T1000 (cell line): ENCODE data around the gene ADAM12.
"Not testable (repeated sequence)": the region's sequence is repeated elsewhere in the genome, so short reads cannot be mapped to it uniquely, and the experiment has no call there.

ENCODE experiments used
- DNase-seq: peaks from one replicate; lab custom pipeline; 2025; ENCODE audit warnings: mixed read lengths; lab: John Stamatoyannopoulos, UW

The ADAM12 gene

DNA sequence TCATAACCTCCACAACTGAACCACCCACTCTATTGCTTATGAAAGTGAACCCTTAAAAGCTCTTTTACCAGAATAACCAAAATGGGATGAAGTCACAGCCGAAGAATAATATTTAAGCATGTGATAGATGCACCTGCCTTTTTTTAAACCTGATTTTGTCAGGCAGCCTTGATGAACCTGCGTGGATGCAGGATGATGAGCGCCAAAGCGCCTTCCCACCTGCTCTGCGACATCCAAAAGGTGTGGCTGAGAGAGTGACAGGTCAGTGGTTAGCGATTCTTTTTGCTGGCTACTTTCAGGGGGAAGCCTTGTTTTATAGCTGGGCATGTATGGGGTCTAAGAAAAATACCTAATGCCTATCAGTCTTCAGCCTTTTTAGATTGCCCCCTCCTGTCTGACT lies 334.1 kb downstream of the ADAM12 start:
- no peak for DNase-seq

- DNase-seq = no peak
These were observed 336.1 kb downstream of the ADAM12 start for GRCh38 chr10:126052171-126052570.

DNA sequence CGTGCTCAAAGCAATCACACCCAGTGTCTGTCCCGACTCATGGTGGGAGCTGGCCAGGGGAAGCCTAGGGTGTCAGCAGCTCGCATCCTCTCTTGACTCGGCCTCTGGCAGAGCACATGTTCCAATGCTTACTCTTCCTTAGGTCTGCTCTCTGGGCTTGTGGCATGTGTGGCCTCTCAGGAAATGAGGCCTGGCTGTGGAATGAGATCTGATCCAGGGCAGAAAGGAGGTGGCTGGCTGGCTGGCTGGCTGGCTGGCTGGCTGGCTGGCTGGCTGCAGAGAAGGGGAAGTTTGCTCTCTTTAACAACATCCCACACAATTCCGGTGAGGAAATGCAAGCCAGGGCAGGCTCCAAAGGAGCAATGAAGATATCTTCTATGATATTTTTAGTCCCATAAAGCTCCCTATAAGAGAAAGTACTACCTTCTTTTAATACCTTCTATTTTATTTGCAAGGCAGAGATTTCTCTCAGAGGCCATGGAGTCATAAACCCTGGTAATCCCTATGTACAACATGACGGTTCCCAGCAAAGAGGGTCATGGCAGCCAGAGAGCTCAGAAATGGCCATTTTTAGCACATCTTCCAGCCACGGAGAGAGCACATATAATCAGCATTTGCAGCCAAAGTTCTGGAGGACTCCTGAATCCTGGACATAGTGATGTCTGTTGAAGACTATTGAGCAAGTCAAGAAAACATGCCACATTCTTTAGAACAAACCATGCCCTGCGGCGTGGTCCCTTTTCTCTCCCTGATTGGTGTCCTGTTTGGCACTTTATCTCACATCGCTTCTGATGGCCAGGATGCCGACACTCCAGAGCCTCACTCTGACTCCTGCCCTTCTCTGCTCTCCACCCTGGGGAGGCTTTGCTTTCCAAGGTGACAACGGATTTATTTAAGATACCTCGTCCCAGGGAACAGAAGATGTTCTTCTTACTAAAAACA lies 338.2 kb downstream of the ADAM12 start:
- DNase-seq = no peak

- DNase-seq = not testable (repeated sequence)
These were observed 340.5 kb downstream of the ADAM12 start for GRCh38 chr10:126047749-126048148.

- no peak for DNase-seq
These were observed 341.4 kb downstream of the ADAM12 start for GRCh38 chr10:126046831-126047230.

DNA sequence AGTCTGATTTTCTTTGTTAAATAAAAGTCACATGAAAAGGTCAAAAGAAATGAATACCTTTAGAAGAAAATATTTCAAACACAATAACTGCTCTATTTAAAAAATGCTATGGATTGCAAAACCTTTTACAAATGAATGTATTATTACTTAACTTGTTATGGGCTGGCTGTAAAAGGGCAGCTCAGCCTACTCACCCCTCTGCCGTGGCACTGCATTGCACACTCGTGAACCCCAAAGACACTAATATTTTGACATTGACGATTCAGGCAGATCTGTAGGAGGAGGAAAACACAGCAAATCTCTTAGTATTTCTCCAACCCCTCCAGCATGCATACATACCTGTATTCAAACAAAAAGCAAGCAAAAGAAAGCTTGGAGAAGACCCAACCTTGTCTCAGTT lies 342.4 kb downstream of the ADAM12 start:
- no peak for DNase-seq

DNA sequence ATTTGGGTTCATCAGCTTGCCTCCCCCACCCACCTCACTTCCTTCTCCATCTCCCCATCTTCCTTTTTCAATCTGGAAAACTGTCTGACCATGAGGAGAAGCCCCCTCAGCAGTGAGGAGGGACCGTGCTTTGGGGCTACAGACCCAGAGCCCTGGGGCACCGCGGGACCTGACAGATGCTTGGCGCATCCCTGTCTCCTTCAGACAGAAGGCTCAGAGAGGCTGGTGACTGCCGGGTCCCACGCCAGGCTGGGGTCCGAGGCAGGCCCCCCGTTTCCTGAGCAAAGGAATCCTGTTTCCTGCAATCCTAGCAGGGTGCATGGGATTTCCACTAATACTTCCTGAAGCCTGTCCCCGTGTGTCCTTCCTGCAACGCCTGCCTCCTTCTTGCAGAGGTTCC lies 344.9 kb downstream of the ADAM12 start:
- DNase-seq = no peak

- no peak for DNase-seq
These were observed 345.4 kb downstream of the ADAM12 start for GRCh38 chr10:126042906-126043305.

- DNase-seq = no peak
These were observed 345.9 kb downstream of the ADAM12 start for GRCh38 chr10:126042354-126042753.

GRCh38 chr10:126041804-126042231 lies 346.5 kb downstream of the ADAM12 start:
- DNase-seq = no peak

DNA sequence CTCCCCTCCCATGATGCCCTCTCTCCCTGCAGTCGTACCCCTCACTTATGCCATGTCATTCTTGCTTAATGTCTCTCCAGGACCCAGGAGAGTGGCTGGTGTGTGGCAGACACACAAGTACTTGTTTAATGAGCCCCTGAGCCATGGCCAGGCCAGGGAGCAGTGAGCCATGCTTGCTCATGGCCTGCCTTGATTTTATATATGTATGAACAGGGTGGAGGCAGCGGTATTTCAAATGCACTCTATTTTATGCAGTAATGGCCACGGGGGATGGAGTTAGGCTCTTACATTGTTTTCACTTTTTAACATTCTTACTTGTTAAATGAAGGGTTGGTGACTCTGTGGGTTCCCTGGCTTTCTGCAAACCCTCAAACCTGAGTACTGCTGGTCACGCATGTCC lies 347.2 kb downstream of the ADAM12 start:
- no peak for DNase-seq

DNA sequence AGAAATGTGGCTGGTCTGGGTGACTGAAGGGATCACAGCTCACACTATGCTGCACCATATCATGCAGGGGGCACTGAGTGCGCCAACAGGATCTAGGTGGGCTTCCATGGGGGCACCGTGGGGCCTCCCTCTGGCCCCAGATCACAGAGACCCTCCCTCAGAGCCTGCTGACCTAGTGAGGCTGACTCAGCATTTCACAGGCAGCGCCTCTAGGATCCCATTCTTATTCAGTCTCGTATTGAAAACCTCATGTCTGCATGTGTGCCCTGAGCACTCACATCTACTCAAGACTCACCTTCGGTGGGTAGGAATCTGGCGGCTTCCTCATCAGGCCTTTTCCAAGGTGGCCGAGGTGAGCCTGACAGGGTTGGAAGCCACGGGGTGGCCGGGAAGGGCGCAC lies 350.3 kb downstream of the ADAM12 start:
- no peak for DNase-seq

DNA sequence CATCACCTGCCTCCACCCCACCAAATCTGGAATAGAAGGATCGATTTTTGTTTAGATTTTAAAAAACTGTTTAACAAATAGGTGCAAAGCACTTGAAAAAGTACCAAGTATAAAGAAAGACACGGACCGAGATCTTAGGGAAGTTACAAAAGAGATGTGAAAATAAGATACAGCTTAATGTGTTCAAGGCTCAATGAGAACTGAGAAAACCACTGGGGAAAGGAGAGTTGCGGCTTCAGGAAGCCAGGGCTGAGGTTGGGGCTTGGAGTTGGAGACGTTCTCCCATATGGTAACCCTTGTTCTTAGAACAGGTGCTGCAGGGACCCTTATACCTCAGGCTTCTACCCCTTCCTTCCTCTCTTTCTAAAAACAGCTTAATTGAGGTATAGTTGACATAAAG lies 351.8 kb downstream of the ADAM12 start:
- no peak for DNase-seq

- no peak for DNase-seq
These were observed 353.7 kb downstream of the ADAM12 start for GRCh38 chr10:126034586-126034985.

DNA sequence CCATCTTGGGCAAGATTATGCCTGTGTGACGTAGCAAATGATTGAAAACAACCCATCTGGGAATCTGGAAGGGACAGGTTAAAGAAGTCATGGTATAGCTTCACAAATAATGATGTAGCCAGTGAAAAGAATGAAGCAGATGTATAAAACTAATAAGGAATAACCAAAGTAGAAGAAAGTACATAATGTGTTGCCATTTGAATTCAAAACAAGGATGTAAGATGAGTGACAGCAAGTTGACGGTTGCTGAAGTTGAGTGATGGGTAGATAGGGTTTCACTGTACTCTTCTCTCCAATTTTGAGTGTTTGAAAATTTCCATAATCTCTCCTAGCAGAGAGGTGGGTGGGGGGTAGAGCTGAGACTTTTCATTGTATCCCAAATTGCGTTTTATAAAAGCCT lies 358.3 kb downstream of the ADAM12 start:
- no peak for DNase-seq

DNA sequence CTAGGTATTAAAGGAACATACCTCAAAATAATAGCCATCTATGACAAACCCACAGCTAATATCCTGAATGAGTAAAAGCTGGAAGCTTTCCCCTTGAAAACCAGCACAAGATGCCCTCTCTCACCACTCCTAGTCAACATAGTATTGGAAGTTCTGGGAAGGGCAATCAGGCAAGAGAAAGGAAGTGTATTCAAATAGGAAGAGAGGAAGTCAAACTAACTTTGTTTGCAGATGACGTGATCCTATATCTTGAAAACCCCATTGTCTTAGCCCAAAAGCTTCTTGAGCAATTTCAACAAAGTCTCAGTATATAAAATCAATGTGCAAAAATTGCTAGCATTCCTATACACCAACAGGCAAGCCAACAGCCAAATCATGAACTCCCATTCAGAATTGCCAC lies 360.6 kb downstream of the ADAM12 start:
- DNase-seq = no peak

DNA sequence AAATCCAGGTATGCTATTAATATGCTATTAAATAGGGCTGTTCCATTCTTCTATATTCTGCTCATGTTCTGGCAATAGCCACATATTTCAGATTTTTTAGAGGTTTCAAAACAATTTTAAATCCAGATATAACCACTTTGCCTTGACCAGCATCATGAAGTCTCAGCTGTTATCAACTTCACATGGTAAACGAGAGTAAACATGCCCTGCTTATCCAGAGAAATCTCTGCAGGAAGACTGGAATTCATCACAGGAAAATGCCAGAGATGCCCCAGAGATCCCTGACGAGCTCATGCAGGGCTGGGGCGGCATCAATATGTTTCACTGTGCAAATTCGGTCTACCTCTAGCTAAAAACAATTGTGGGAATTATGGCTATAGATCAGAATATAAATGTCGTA lies 365.4 kb downstream of the ADAM12 start:
- no peak for DNase-seq

GRCh38 chr10:126021833-126022500 lies 366.3 kb downstream of the ADAM12 start:
- no peak for DNase-seq

- no peak for DNase-seq
These were observed 370.2 kb downstream of the ADAM12 start for GRCh38 chr10:126017961-126018560.

GRCh38 chr10:126016882-126017281 lies 371.4 kb downstream of the ADAM12 start:
- DNase-seq = no peak

DNA sequence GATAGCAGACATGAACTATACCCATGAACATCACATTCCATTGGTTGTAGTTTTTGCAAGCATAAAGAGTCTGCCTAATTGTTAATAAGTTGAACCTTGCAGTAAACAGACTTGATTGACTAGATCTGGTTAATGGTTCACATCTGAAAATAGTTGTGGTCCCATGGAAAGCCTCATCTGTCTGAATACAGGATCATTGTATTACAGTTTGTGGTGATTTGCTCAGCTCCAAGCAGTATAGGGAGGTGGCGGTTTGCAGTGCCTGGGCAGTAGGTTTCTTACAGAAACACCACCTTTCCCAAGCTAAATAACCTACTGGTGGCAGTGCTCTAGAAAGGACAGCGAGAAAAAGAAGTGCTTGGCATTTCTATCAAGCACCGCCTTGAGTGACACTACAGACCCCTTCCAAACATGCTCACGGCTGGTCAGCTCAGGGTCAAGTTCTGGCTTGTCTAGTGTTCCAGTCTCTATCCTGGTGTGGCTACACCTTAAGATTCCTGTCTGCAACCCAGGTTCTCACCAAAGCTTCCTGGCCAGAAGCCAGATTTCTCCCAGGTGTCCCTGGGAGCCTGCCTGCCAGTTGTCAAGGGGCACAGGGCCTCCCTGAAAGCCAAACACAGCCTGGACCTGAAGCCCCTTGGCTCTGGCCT lies 372.0 kb downstream of the ADAM12 start:
- no peak for DNase-seq

GRCh38 chr10:126015413-126015812 lies 372.9 kb downstream of the ADAM12 start:
- DNase-seq = no peak
